Ascending aorta (tissue), 2 donors: ENCODE results near the gene NAGPA. TPM values are rescaled to one million over a fixed set of nuclear protein-coding genes. Genes with fewer than 3 reads are reported as not detected.

ENCODE experiments used
- DNase-seq, 2 donors: peaks; one replicate each; pipeline ENCODE4 v3.0.0-alpha.2; 2019; ENCODE audit warnings: low spot score in 2 of 2
- H3K27ac ChIP-seq, 2 donors: fragments of 200-600 bp; sonication (generic); one replicate each; pipeline ENCODE4 v1.5.1; 2016 to 2017; ENCODE audit warnings: mild to moderate bottlenecking in 1 of 2
- H3K27me3 ChIP-seq: fragments of 200-600 bp; sonication (generic); one replicate; pipeline ENCODE4 v1.5.1; 2017
- H3K36me3 ChIP-seq, 2 donors: fragments of 200-600 bp; sonication (generic); one replicate each; pipeline ENCODE4 v1.5.1; 2016
- H3K4me1 ChIP-seq, 2 donors: fragments of 200-600 bp; sonication (generic); one replicate each; pipeline ENCODE4 v1.5.1; 2016 to 2017; ENCODE audit warnings: mild to moderate bottlenecking in 1 of 2
- H3K4me3 ChIP-seq, 2 donors: fragments of 200-600 bp; sonication (generic); one replicate each; pipeline ENCODE4 v1.5.1; 2016 to 2017; ENCODE audit warnings: mild to moderate bottlenecking in 1 of 2
- H3K9me3 ChIP-seq, 2 donors: fragments of 200-600 bp; sonication (generic); one replicate each; pipeline ENCODE4 v1.5.1; 2016
- CTCF ChIP-seq, 3 experiments: fragments of 200-600 bp in 2 of 3; fragments of 450-650 bp in 1 of 3; sonication (generic) in 2 of 3; IDR thresholded peaks; one replicate each; pipeline ENCODE4 v1.5.1; 2016 to 2019; ENCODE audit warnings: antibody characterized with exemption in 3 of 3, mild to moderate bottlenecking in 1 of 3, moderate library complexity in 1 of 3
- intact Hi-C: fragments of 100-400 bp; cut with DNase I; formaldehyde crosslinking; loops from one replicate; pipeline ENCODE4 v1.15.1; 2023
- total RNA-seq: library from RNA; depleted of rRNA; stranded (reverse); fragments of >200 nt; gene quantifications from one replicate; pipeline ENCODE4 v1.1.0, GENCODE V29; 2016

NAGPA gene
- total RNA-seq, 1 donor from 2014 or later = 23.0 TPM

DNA sequence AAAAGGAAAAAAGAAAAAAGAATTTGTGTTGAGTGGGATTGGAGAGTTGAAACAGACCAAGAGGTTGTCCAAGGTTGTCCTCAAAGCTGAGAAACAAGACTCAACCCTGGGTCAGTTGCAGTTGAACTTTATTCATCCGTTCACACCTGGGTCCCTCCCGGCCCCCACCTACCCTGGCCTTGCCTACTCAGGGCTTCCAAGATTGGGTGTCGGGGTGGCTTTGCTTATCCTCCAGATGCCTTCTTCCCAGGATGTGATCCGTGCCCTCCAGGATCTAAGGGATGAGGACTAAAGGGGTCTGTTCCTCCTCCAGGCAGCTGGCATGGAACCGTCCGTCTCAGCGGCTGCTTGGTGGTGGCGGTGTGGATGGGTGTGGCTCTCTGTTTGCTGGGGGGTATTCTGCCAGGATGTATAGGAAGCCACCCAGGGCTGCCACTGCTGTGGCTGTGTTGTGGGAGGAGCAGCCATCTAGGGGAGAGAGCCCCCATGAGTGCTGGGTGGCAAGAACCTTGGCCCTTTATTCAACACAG lies 10.3 kb upstream of the NAGPA start:
- Histone ChIP-seq H3K9me3 (no peaks in the 10 kb centered on the region), H3K4me1 (no peaks in the 10 kb centered on the region), H3K36me3 (no peaks in the 10 kb centered on the region), H3K4me3 (no peak overlapping the region), H3K27ac (no peak overlapping the region), H3K27me3 (no peaks in the 10 kb centered on the region)
- no peak for DNase-seq
- intact Hi-C loops = no loop called here
- TF ChIP-seq CTCF (IDR thresholded peaks at IDR 0.05) = no peak

DNA sequence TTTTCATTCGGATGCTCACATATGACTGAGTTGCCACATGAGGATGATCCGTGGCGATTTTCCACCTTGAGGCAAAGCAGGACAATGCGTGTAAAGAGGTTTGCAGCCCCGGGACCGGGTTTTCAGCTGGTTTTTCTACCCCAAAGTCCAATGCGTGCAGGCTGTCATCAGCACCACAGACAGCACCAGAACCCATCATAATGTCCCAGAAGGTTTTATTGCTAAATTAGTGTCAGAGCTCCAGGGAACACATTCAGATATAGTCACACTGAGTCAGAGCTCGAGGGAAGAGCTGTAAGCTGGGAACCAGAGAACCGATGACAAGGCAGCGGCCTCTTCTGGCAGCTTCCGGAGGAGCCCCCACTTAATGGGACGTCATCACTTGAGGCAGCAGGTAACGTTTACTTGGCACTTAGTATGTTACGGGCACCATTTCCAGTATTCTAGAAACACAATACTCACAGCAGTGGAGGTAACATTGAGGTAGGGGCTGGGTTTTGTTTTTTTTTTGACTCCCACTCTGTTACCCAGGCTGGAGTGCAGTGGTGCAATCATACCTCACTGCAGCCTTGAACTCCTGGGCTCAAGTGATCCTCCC lies 8.9 kb upstream of the NAGPA start:
- H3K4me3 ChIP-seq = no peak overlapping the region
- no peak for DNase-seq
- H3K27ac ChIP-seq = no peak overlapping the region
- no peaks in the 10 kb centered on the region for H3K36me3 ChIP-seq
- H3K9me3 ChIP-seq = no peaks in the 10 kb centered on the region
- no peaks in the 10 kb centered on the region for H3K27me3 ChIP-seq
- no peak for TF ChIP-seq CTCF (IDR thresholded peaks at IDR 0.05)
- H3K4me1 ChIP-seq = no peaks in the 10 kb centered on the region
- intact Hi-C loops = no loop called here

GRCh38 chr16:5041600-5042133 lies 7.9 kb upstream of the NAGPA start:
- intact Hi-C loops = no loop called here
- no peaks in the 10 kb centered on the region for H3K36me3 ChIP-seq
- no peak overlapping the region for H3K4me3 ChIP-seq
- H3K4me1 ChIP-seq = no peaks in the 10 kb centered on the region
- H3K27ac ChIP-seq = no peak overlapping the region
- no peak for DNase-seq
- H3K27me3 ChIP-seq = no peaks in the 10 kb centered on the region
- no peaks in the 10 kb centered on the region for H3K9me3 ChIP-seq
- no peak for TF ChIP-seq CTCF (IDR thresholded peaks at IDR 0.05)

DNA sequence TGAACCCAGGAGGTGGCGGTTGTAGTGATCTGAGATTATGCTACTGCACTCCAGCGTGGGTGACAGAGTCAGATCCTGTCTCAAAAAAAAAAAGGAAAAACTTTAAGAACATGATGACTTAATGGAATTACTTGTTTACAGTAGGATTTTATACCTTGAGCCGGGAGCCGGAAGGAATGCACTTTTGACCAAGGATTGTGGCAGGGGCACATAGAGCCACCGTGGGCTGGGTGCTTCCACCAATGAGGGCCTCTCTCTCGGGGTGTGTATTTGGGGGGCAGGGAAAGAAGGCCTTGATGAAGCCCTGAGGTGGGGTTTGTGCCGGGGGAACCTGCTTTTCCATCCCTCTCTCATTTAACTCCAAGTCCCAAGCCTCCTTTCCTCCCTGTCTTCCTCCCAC lies 6.7 kb upstream of the NAGPA start:
- no peaks in the 10 kb centered on the region for H3K27me3 ChIP-seq
- no peaks in the 10 kb centered on the region for H3K4me1 ChIP-seq
- no peak overlapping the region for H3K27ac ChIP-seq
- no peak overlapping the region for H3K4me3 ChIP-seq
- no peak for DNase-seq
- no peaks in the 10 kb centered on the region for H3K9me3 ChIP-seq
- H3K36me3 ChIP-seq = no peaks in the 10 kb centered on the region
- intact Hi-C loops = no loop called here
- no peak for TF ChIP-seq CTCF (IDR thresholded peaks at IDR 0.05)

DNA sequence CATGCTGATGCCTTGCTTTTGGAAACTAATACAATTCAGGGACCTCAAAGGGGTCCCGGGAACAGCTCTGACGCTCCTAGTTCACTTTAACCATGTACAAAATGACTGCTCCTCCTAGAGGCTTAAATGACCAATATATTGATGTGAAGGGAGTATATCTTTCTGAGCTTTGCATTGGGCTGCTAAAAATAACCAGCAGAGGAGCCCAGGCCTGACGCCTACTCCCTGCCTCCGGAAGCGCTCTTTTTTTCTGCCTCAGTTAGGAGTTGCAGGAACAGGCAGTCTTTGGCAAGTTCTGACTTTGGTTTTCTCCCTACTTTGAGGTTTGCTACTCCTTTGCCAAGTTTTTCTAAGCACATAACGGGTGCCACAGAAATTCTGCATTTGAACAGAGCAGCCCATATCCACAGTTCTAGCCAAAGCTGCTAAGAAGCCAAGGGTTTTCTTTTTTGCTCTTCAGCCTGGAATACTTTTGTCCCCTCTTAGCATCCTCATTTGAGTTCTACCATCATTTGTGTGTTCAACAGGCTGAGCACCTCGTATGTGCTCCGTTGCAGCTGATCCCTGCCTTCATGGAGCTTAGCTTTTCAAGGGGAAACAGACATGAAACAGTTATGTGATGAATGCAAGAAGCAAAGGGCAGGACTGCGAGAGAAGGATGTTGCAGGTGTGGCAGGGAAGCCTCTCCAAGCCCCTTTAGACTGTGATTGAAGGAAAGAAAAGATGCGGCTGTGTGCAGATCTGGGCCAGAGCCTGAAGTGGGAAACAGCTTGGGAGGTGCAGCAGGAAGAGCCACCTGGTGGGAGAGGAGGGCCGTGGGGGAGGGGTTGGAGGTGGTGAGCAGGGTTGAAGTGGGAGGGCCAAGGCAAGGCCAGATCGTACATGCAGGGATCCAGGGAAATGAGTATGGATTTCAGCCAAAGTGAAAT lies 2.8 kb upstream of the NAGPA start:
- Histone ChIP-seq H3K4me1 (peaks cover 11 to 14% of the 10 kb centered on the region in 2 donors), H3K27me3 (no peaks in the 10 kb centered on the region), H3K36me3 (no peaks in the 10 kb centered on the region), H3K4me3 (no peak overlapping the region), H3K27ac (no peak overlapping the region), H3K9me3 (no peaks in the 10 kb centered on the region)
- intact Hi-C loops = no loop called here
- no peak for TF ChIP-seq CTCF (IDR thresholded peaks at IDR 0.05)
- no peak for DNase-seq
